GM15510 (cell line): ENCODE measurements around the gene CD79A.

Source experiments
- POLR2A ChIP-seq: IDR thresholded peaks from 3 replicates; pipeline ENCODE4 v1.6.1; 2011; ENCODE audit warnings: borderline replicate concordance; ENCODE audit not compliant: insufficient read length; ENCODE audit errors: extremely low read depth

Gene CD79A

GRCh38 chr19:41903193-41903953, 26.3 kb downstream of the CD79A start:
- TF ChIP-seq POLR2A: no peak

- TF ChIP-seq POLR2A: no peak
These were observed 27.2 kb downstream of the CD79A start for GRCh38 chr19:41904118-41904870.

- TF ChIP-seq POLR2A: no peak
These were observed 28.4 kb downstream of the CD79A start for GRCh38 chr19:41905273-41906002.

DNA sequence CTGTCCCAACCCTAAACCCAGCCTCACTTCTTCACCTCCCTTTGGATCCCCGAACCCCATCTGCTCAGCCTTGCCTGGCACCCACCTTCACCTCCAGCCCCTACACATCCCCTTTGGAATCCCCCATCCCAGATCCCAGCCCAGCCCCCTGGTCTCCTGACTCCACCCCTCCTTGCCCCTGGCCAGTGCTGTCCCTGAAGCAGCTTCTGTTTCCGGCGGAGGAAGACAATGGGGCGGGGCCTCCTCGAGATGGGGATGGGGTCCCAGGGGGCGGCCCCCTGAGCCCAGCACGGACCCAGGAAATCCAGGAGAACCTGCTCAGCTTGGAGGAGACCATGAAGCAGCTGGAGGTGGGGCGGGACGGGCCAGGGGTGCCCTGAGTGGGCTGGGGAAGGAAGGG, 29.2 kb downstream of the CD79A start:
- no peak for TF ChIP-seq POLR2A

- TF ChIP-seq POLR2A: peak; percentile 2
These were observed 30.0 kb downstream of the CD79A start for GRCh38 chr19:41906916-41907680.

- no peak for TF ChIP-seq POLR2A
These were observed 31.0 kb downstream of the CD79A start for GRCh38 chr19:41907994-41908615.

- TF ChIP-seq POLR2A: no peak
These were observed 31.8 kb downstream of the CD79A start for GRCh38 chr19:41908724-41909464.

- TF ChIP-seq POLR2A: no peak
These were observed 32.6 kb downstream of the CD79A start for GRCh38 chr19:41909706-41910105.

GRCh38 chr19:41910240-41910991, 33.3 kb downstream of the CD79A start:
- TF ChIP-seq POLR2A: no peak

DNA sequence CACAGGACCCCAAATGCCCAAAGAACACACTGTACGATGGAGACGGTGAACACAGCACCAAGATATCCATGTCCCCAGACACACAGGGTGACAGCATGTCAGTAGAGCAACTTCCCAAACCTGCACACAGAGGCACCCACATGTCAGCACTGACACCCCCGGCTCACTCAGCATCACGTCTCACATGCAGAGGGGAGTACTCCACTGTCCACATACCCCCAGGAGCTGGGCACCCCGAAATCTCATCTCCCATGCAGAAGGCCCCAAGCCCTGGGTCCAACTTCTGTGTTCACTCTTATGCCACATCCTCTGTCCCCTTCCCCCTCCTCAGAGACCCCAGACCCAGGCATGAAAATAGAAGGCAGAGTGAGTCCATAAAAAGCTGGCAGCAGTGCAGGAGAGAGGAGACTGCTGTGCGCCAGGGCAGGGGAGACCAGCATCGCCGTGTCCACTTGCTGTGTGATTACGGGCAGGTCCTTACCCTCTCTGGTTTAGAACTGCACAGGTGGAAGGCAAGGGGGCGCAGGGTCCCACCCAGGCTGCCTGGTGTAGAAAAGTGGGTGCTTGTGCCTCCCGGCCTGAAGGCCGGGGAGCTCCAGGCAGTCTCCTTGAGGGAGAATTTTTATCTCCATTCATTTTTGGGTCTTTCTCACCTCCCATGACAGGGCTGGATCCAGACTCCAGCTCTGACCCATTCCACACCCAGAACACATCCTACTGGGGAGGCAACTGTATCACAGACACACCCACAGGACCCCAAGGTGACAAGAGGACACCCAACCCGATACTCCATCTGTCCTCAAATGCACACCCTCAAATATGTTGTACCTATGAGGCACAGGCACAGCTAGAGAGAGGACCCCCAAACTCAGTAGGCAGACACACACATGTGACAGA, 34.2 kb downstream of the CD79A start:
- TF ChIP-seq POLR2A: no peak

- no peak for TF ChIP-seq POLR2A
These were observed 35.0 kb downstream of the CD79A start for GRCh38 chr19:41911889-41912731.
